ENCODE data around the gene NUBPL.
"Not testable (repeated sequence)": the region's sequence is repeated elsewhere in the genome, so short reads cannot be mapped to it uniquely, and the experiment has no call there.

Gene NUBPL

DNA sequence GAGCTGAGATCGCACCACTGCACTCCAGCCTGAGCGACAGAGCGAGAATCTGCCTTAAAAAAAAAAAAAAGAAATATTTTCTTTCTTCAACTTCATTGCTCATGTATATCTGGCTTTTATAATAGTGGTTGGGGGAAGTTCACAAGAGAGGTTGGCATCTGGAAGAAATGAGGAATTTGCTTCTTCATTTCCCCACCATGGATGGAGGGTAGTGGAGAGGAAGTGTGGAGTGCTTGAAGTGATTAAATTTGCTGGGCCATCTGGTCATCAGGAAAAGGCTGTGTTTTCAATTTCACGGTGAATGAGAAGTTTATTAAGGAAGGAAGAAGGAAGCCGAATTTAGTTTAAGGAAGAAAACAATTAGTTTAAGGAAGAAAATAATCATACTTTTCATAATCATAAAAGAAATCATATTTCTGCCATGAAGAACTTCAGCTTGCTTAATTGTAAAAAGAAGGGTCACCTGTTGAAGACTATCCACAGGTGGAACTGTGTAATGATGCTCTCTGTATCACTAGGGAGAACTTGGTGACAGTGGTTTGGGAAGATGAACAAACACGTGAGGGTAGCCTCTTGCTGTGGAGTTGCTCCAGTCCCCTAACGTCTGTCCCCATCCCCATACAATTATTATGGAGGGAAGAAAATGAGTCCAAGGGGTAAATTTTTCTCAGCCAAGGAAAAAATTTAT lies 318.6 kb downstream of the NUBPL start:
- no peak for DNase-seq (ENCODE audit: low read depth in 2 of 2)

DNA sequence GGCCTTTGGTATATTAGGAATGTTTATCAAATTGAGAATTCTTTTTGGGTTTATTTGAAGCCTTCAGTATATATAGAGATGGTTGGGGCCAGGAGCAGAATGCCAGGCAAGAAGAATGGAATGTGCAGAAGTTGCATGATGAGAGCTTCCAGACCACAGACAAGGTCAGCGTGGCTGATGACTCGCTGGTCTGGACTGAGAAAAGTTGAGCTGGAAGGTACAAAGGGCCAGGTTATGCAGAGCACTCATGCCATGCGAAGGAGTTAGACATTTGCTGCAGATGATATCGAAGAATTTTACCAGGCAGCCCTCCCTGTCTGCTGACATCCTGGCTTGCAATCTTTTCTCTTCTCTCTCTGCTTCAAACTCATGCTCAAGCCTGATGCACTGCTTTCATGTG lies 319.7 kb downstream of the NUBPL start:
- DNase-seq (ENCODE audit: low read depth in 2 of 2), result no peak

GRCh38 chr14:31881531-31882310 lies 320.5 kb downstream of the NUBPL start:
- no peak for DNase-seq (ENCODE audit: low read depth in 2 of 2)

DNA sequence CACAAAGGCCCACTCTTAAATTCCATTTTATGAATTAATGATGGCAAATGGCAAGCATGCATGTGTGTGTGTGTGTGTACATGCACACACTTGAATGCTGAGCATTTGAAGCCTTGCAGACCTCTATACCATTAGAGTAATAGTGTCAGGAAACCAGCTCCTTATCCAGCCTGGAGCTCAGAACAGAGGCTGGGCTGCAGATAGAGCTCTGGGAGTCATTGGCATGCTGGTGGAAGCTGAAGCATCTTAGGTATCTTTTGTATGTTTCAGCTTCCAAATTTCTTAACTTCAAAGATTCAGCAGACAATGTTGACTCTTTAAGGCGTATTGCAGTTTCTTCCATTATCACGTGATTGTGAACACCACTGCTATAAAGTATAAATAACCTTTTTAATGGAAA lies 323.0 kb downstream of the NUBPL start:
- DNase-seq (ENCODE audit: low read depth in 2 of 2), result no peak

GRCh38 chr14:31884776-31885379 lies 323.7 kb downstream of the NUBPL start:
- DNase-seq (ENCODE audit: low read depth in 2 of 2), result no peak

- no peak for DNase-seq (ENCODE audit: low read depth in 2 of 2)
Observed at GRCh38 chr14:31886156-31886835, 325.1 kb downstream of the NUBPL start.

GRCh38 chr14:31887929-31888580 lies 326.9 kb downstream of the NUBPL start:
- no peak for DNase-seq (ENCODE audit: low read depth in 2 of 2)

DNA sequence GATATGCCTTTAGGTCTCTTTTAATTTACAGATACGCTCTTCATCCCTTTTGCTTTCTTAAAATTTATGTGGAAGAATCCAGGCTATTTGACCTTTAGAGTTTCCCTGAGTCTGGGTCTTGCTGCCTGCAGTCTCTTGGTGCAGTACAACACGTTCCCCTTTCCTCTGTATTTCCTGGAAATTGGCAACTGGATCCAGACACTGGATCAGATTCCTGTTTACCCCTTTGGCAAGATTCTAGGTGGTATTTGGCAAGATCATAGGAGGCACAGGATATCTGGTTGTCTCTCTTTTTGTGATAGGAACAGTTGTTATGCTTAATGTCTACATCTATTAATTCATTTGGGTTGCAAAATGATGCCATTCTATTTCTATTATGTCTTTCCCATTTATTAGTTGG lies 328.1 kb downstream of the NUBPL start:
- no peak for DNase-seq (ENCODE audit: low read depth in 2 of 2)

GRCh38 chr14:31890202-31890601 lies 329.0 kb downstream of the NUBPL start:
- not testable (repeated sequence) for DNase-seq (ENCODE audit: low read depth in 2 of 2)

DNA sequence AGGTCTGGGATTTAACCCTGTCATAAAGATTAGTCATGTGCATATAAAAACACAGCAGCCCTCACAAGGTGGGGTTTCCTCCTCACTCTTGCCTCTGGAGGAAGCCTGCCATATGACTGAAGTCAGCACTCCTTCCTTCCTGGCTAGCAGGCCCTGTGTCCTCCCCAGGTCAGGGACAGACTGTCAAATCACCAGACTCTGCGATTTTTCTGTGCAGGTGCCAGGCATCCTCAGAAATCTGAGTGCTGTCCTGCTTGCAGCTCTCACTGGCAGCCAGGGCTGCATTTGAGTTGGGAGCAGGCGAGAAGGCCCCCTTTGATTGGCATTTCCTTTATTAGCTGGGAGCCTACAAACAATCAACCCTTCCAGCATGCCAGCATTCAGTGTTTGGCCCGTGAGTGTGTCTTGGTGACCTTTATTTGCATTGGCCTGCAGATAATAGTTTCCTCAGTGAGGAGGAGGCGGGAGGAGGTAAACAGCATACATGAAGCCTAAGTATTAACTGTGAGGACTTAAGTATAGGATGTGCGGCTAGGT lies 332.1 kb downstream of the NUBPL start:
- DNase-seq (ENCODE audit: low read depth in 2 of 2), result no peak

DNA sequence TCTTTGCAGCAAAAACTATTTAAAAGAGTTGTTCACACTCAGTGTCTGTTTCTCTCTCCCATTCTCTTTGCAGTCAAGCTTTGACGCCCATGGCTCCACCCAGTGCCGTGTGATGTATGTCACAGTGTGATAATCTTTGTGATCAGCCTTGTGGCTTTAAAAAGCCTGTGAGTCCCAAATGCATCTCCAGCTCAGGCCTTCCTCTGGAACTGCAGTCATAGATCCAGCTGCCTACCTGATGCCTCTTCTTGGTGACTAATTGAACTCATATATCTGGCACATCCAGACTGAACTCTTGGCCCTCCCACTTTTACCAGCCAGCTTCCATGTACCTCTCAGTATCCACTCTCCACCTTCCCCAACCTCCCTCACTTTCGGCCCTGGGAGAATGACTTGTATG lies 333.1 kb downstream of the NUBPL start:
- no peak for DNase-seq (ENCODE audit: low read depth in 2 of 2)

DNA sequence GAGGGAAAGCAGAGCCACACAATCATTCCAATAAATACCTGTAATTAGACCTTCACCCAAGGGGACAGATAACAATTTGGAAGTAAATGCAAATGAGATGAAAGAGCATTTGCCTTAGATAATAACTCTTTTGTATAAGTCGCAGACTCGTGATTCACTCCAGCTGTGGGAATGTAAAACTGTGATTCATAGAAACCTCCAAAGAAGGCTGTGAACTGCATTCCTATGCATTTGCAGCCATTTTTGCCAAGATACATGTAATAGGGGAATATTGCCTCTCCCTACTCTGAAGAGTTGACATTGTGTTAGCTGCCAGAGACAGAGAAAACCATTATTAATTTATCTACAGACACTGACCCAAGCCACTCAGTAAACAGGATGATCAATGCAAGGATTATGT lies 334.0 kb downstream of the NUBPL start:
- no peak for DNase-seq (ENCODE audit: low read depth in 2 of 2)

GRCh38 chr14:31895646-31896045 lies 334.4 kb downstream of the NUBPL start:
- DNase-seq (ENCODE audit: low read depth in 2 of 2), result no peak

DNA sequence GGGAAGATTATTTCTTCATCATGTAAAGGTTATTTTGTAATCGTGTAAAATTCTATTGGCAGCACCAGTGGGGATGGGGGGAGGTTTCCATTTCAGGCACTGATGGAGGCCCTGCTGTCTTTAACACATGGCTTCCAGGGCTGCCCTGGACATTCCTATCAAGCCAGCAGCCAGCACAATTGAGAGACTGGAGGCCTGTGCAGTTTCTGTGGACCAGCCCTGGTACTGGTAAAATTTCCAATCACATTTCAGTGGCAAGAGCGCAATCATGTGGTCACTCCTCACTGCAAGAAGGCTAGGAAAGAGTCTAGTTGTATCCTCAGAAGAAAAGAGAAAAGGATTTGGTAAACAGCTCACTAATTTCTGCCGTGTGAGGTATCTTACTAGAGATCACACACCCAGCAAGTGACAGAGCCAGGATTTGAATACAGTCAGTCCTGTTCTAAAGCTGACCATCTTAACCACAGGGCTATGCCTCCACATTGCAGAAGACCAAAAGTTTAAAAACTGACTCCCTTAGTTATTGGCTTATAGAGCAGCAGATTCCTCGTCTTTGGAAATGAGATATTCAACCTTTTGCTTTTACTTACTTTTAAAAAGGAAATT lies 336.5 kb downstream of the NUBPL start:
- DNase-seq (ENCODE audit: low read depth in 2 of 2), result no peak

GRCh38 chr14:31898838-31899528 lies 337.8 kb downstream of the NUBPL start:
- no peak for DNase-seq (ENCODE audit: low read depth in 2 of 2)

- no peak for DNase-seq (ENCODE audit: low read depth in 2 of 2)
Observed at GRCh38 chr14:31902002-31902401, 340.8 kb downstream of the NUBPL start.

DNA sequence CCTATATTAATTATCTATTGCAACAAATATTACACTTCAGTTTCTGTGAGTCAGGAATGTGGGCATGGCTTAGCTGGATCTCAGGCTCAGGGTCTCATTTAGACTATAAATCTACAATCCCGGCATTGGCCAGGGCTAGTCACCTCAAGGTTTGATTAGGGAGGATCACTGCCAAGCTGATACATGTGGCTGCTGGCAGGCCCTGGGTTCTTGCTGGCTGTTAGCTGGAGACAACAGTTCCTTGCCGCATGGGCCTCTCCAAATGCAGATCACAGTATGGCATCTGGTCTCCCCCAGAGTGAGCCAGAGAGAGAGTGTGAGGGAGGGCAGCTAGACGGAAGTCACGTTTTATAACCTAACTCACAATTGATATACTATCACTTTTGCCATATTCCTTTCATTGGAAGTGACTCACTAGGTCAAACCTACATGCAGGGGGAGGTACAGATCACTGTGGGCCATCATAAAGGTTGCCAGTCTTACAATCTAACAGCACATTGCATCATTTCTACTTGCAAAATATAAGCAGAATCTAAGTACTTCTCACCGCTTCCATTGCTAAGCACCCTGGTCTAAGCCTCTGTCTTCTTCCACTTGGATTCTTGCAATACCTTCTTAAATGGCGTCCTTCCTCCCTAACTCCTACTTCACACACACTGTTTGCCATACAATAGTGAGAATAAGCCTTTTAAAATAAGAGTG lies 341.9 kb downstream of the NUBPL start:
- DNase-seq (ENCODE audit: low read depth in 2 of 2), result no peak

DNA sequence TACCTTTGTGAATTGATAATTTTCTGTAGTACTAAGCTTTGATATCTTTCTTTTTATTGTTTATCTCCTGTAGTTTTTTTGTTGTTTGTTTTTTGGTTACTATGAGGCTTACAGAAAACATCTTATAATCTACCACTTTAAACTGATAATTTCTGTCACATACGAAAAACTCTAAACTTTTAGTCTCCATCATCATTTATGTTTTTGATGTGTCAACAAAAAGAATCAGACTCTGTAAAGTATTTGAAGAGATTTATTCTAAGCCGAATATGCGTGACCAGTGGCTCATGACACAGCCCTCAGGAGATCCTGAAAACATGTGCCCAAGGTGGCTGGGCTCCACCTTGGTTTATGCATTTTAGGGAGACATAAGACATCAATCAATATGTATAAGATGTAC lies 348.8 kb downstream of the NUBPL start:
- no peak for DNase-seq (ENCODE audit: low read depth in 2 of 2)

Data from activated CD8-positive, alpha-beta memory T cell treated with anti-CD3 and anti-CD28 coated beads for 4 hours (primary cell).